ENCODE measurements around the gene RPS24. TPM values are rescaled to one million over a fixed set of nuclear protein-coding genes. Genes with fewer than 3 reads are reported as not detected.

RPS24 gene
- total RNA-seq, 4 donors from 2014 or later, result 2,147 to 2,545 (median 2,404) TPM

DNA sequence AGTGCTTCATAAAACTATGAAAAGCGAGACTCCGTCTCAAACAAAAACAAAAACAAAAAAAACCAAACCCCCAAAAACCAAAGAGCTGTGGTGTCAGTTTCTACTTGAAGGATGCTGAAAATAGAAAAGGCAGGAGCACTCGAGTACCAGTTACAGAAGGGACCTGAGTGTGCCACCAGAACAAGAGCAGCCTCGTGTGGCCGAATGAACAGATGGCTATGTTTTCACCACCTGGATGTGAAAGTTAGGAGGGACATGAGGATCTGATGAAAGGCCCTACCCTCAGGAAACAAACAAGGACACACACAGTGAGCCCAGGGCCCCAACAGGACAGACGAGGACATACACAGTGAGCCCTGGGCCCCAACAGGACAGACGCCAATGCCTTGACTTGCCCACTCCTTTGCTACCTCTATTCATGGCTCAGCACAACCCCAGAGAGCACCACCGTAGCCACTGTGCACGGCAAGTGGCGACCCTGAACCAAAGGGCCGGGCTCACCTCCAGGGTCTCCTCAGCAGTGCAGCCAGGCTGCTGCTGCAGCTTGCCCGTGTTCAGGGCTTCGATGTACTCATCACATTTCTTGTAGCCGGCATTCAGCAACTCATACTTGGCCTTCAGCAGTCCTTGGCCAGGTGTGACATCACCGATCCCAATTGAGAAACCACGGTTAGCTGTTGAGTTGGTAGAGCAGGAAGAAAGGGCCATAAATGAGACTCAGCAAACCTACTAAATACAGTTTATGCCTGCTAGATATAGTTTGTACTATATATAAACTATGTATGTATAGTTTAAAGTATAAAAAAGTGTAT is 29.2 kb upstream of the RPS24 start:
- DNase-seq, result peak; percentile 46 to 74
- ATAC-seq, result peak; percentile 64 to 68
- in situ Hi-C loops (cut with MboI; ENCODE audit: low sequenced_read_pairs in 4 of 4), result loop anchor here (5.0 to 10.0 kb wide), 2 partner anchors 157 to 160 kb away; no protein-coding TSS in a partner anchor

DNA sequence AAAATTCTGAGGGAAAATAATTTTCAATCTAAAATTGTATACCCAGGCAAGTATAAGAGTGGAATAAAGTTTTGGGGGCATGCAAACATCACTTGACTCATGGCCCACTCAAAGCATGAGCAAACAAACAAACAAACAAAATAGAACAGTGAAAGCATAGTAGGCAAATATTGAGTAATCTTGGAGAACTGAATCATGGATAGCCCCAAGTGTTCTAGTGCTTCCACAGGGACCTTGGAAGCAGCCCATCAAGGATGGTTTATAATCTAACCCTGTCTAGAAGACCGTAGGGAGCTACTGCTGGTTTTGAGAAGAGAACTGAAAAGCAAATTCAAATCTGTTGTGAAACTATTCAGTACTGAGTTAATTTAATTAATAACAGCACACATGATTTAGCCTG is 26.5 kb upstream of the RPS24 start:
- TF ChIP-seq POLR2A (IDR thresholded peaks at IDR 0.05), result no peak
- TF ChIP-seq, protein P1, sequence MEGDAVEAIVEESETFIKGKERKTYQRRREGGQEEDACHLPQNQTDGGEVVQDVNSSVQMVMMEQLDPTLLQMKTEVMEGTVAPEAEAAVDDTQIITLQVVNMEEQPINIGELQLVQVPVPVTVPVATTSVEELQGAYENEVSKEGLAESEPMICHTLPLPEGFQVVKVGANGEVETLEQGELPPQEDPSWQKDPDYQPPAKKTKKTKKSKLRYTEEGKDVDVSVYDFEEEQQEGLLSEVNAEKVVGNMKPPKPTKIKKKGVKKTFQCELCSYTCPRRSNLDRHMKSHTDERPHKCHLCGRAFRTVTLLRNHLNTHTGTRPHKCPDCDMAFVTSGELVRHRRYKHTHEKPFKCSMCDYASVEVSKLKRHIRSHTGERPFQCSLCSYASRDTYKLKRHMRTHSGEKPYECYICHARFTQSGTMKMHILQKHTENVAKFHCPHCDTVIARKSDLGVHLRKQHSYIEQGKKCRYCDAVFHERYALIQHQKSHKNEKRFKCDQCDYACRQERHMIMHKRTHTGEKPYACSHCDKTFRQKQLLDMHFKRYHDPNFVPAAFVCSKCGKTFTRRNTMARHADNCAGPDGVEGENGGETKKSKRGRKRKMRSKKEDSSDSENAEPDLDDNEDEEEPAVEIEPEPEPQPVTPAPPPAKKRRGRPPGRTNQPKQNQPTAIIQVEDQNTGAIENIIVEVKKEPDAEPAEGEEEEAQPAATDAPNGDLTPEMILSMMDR (IDR thresholded peaks at IDR 0.05 in 4 of 5, conservative IDR thresholded peaks at IDR 0.05 in 1 of 5), result no peak
- peaks cover 6 to 31% of the 10 kb centered on the region in 2 donors for H3K4me1 ChIP-seq
- in situ Hi-C loops (cut with MboI; ENCODE audit: low sequenced_read_pairs in 4 of 4), result loop anchor here in 2 of 4 donors (5.0 to 10.0 kb wide), 2 partner anchors 160 to 162 kb away; no protein-coding TSS in a partner anchor

More for the DNA sequence above, 29.2 kb upstream of the RPS24 start:
- no peaks in the 10 kb centered on the region for H3K27me3 ChIP-seq
- H3K9me3 ChIP-seq, result no peaks in the 10 kb centered on the region
- H3K36me3 ChIP-seq, result peaks cover 0 to 55% of the 10 kb centered on the region in 2 donors
- intact Hi-C loops (cut with DNase I; ENCODE audit: low total_unique reads), result loop anchor here (1.0 to 5.0 kb wide), 3 partner anchors 97 to 158 kb away; no protein-coding TSS in a partner anchor
- H3K4me3 ChIP-seq, result no peak overlapping the region
- peaks cover 6 to 55% of the 10 kb centered on the region in 2 donors for H3K4me1 ChIP-seq
- peak overlapping the region; percentile 77 to 89 (median 87) for H3K27ac ChIP-seq
- TF ChIP-seq POLR2A (IDR thresholded peaks at IDR 0.05), result no peak
- TF ChIP-seq, protein P1 (IDR thresholded peaks at IDR 0.05 in 4 of 5, conservative IDR thresholded peaks at IDR 0.05 in 1 of 5), result peak in 4 of 5 experiments; percentile 20 to 60 (median 52)

DNA sequence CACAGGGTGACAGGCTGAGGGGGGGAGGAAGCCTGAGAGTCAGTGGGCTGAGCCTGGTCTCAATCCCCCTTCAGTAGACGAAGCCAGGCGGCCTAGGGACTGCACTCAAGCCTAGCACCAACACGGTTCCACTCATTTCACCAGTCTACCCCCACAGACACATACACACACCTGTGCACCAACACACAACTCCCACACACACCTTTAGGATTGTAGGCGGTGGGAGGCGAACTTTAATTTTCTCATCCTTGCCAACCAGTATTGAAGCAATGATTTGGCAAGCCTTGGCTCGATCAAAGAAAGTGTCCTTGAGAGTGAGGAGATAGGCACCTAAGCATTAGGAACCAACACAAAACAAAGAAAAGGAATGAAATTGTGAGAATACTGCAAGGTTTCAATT is 24.0 kb upstream of the RPS24 start:
- no peak overlapping the region for H3K27ac ChIP-seq
- DNase-seq, result no peak
- TF ChIP-seq, protein P1 (IDR thresholded peaks at IDR 0.05 in 4 of 5, conservative IDR thresholded peaks at IDR 0.05 in 1 of 5), result no peak
- TF ChIP-seq POLR2A (IDR thresholded peaks at IDR 0.05), result no peak
- no peak overlapping the region for H3K4me3 ChIP-seq
- H3K9me3 ChIP-seq, result no peaks in the 10 kb centered on the region
- no peaks in the 10 kb centered on the region for H3K27me3 ChIP-seq
- intact Hi-C loops (cut with DNase I; ENCODE audit: low total_unique reads) (no loop called here), in situ Hi-C loops (cut with MboI; ENCODE audit: low sequenced_read_pairs in 4 of 4) (loop anchor here in 2 of 4 donors (5.0 to 10.0 kb wide), 2 partner anchors 162 to 165 kb away; no protein-coding TSS in a partner anchor)
- H3K36me3 ChIP-seq, result peaks cover 0 to 83% of the 10 kb centered on the region in 2 donors
- peaks cover 0 to 11% of the 10 kb centered on the region in 2 donors for H3K4me1 ChIP-seq
- no peak for ATAC-seq

More for the DNA sequence above, 26.5 kb upstream of the RPS24 start:
- ATAC-seq, result no peak
- Histone ChIP-seq H3K27me3 (no peaks in the 10 kb centered on the region), H3K27ac (peak overlapping the region in 1 of 4 donors; percentile 15), H3K9me3 (no peaks in the 10 kb centered on the region), H3K4me3 (no peak overlapping the region), H3K36me3 (peaks cover 0 to 67% of the 10 kb centered on the region in 2 donors)
- intact Hi-C loops (cut with DNase I; ENCODE audit: low total_unique reads), result no loop called here
- no peak for DNase-seq

DNA sequence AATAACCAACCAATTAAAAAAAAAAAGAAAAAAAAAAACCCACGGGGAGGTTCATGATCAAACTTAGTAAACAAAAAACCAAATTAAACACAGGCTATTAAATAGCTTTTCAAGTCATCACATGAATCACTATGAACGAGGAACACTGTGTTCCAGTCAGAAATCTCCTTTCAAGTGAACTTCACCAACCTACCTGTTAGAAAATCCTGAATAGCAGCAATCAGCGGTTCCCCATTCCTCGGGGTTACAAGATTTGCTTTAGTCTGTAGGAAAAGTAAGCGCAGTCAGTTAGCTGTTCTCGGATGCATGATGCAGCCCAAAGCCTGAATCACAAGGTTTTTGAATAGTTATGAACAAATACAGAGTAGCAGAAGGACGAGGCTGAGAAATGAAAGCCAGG is 23.4 kb upstream of the RPS24 start:
- Histone ChIP-seq H3K27ac (no peak overlapping the region), H3K9me3 (no peaks in the 10 kb centered on the region), H3K4me3 (no peak overlapping the region), H3K36me3 (peaks cover 0 to 76% of the 10 kb centered on the region in 2 donors), H3K27me3 (no peaks in the 10 kb centered on the region), H3K4me1 (peaks cover 0 to 9% of the 10 kb centered on the region in 2 donors)
- TF ChIP-seq, protein P1 (IDR thresholded peaks at IDR 0.05 in 4 of 5, conservative IDR thresholded peaks at IDR 0.05 in 1 of 5), result no peak
- TF ChIP-seq POLR2A (IDR thresholded peaks at IDR 0.05), result no peak
- intact Hi-C loops (cut with DNase I; ENCODE audit: low total_unique reads), result no loop called here
- DNase-seq (no peak), ATAC-seq (no peak)
- in situ Hi-C loops (cut with MboI; ENCODE audit: low sequenced_read_pairs in 4 of 4), result no loop called here

Data from gastrocnemius medialis (tissue), 4 donors.